OCI-LY3 (cell line): Measurements from ENCODE around the gene NIPAL3.
A peak's percentile ranks its signal among the peaks of the same experiment; 100 is the strongest.

Experiments used
- H2AFZ ChIP-seq: fragments of 200-600, 300-600 bp; shearing (Covaris generic); 2 replicates; pipeline ENCODE4 v1.6.0; 2014; ENCODE audit warnings: antibody characterized with exemption, low read depth, low read length
- H3K27ac ChIP-seq: fragments of 200-600, 300-600 bp; sonication (generic); 2 replicates; pipeline ENCODE4 v1.5.1; 2014; ENCODE audit warnings: mild to moderate bottlenecking, low read length, moderate library complexity, mixed read lengths
- H3K27me3 ChIP-seq: fragments of 200-600, 300-600 bp; sonication (generic); 2 replicates; pipeline ENCODE4 v1.6.1; 2014; ENCODE audit warnings: low read depth, low read length, mixed read lengths
- H3K36me3 ChIP-seq: fragments of 200-600, 300-600 bp; sonication (generic); replicated peaks from 2 replicates; pipeline ENCODE3; 2014; ENCODE audit warnings: low read depth, low read length, mixed read lengths
- H3K4me1 ChIP-seq: fragments of 300-600, 200-600 bp; sonication (generic); 2 replicates; pipeline ENCODE4 v1.6.1; 2014; ENCODE audit warnings: low read length, mixed read lengths
- H3K4me2 ChIP-seq: fragments of 200-600, 300-600 bp; sonication (generic); 2 replicates; pipeline ENCODE4 v1.6.1; 2014; ENCODE audit warnings: low read length, mixed read lengths
- H3K4me3 ChIP-seq: fragments of 300-600, 200-600 bp; sonication (generic); 2 replicates; pipeline ENCODE4 v1.5.1; 2014; ENCODE audit warnings: antibody characterized with exemption, mild to moderate bottlenecking, low read length, moderate library complexity
- H3K79me2 ChIP-seq: fragments of 300-600, 200-600 bp; shearing (Covaris generic); 2 replicates; pipeline ENCODE4 v1.6.1; 2014; ENCODE audit warnings: mild to moderate bottlenecking, low read length, mixed read lengths
- H3K9ac ChIP-seq: fragments of 300-600, 200-600 bp; shearing (Covaris generic); 2 replicates; pipeline ENCODE4 v1.6.0; 2014; ENCODE audit warnings: mild to moderate bottlenecking, low read length, moderate library complexity
- H3K9me3 ChIP-seq: fragments of 200-600, 300-600 bp; shearing (Covaris generic); 2 replicates; pipeline ENCODE4 v1.6.1; 2014; ENCODE audit warnings: low read length, mixed read lengths; ENCODE audit not compliant: insufficient read depth
- H4K20me1 ChIP-seq: fragments of 200-600, 300-600 bp; sonication (generic); 2 replicates; pipeline ENCODE4 v1.6.1; 2016; ENCODE audit warnings: low read length, mixed read lengths; ENCODE audit not compliant: insufficient read depth
- EZH2phosphoT487 ChIP-seq: fragments of 200-600 bp; shearing (Covaris generic); IDR thresholded peaks from 2 replicates; pipeline ENCODE4 v1.6.1; 2018; ENCODE audit warnings: antibody characterized with exemption, mixed run types, low read depth
- TF ChIP-seq, protein P1 (sequence below): fragments of 200-600, 300-600 bp; sonication (generic); IDR thresholded peaks from 2 replicates; pipeline ENCODE4 v1.5.1; 2014; ENCODE audit warnings: antibody characterized with exemption, low read length, low read depth

NIPAL3 gene

DNA sequence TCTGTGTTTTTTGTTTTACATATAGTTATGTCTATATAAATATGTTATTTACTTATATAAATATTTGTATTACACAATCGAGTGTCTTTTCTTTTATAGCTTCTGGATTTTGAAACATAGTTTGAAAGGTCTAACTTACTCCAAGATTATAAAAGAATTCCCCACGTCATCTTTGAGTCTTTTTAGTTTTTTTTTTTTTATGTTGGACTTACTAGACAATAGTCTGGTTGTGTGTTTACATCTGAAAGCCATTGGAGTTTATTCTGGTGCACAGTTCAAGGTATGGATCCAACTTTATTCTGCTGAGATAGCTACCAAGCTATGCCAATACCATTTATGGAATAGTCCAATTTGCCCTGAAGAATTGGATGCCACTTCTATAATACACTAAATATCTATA is 61.0 kb downstream of the NIPAL3 start:
- no peak overlapping the region for H3K9ac ChIP-seq
- H3K27me3 ChIP-seq: no peaks in the 10 kb centered on the region
- H4K20me1 ChIP-seq: no peaks in the 10 kb centered on the region
- no peak overlapping the region for H3K4me3 ChIP-seq
- H3K36me3 ChIP-seq: no peaks in the 10 kb centered on the region
- H3K9me3 ChIP-seq: no peaks in the 10 kb centered on the region
- no peak overlapping the region for H3K4me2 ChIP-seq
- no peaks in the 10 kb centered on the region for H3K79me2 ChIP-seq
- peaks cover 18% of the 10 kb centered on the region for H3K4me1 ChIP-seq
- TF ChIP-seq, protein P1, sequence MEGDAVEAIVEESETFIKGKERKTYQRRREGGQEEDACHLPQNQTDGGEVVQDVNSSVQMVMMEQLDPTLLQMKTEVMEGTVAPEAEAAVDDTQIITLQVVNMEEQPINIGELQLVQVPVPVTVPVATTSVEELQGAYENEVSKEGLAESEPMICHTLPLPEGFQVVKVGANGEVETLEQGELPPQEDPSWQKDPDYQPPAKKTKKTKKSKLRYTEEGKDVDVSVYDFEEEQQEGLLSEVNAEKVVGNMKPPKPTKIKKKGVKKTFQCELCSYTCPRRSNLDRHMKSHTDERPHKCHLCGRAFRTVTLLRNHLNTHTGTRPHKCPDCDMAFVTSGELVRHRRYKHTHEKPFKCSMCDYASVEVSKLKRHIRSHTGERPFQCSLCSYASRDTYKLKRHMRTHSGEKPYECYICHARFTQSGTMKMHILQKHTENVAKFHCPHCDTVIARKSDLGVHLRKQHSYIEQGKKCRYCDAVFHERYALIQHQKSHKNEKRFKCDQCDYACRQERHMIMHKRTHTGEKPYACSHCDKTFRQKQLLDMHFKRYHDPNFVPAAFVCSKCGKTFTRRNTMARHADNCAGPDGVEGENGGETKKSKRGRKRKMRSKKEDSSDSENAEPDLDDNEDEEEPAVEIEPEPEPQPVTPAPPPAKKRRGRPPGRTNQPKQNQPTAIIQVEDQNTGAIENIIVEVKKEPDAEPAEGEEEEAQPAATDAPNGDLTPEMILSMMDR: no peak
- TF ChIP-seq EZH2phosphoT487: no peak
- no peak overlapping the region for H2AFZ ChIP-seq
- no peak overlapping the region for H3K27ac ChIP-seq

DNA sequence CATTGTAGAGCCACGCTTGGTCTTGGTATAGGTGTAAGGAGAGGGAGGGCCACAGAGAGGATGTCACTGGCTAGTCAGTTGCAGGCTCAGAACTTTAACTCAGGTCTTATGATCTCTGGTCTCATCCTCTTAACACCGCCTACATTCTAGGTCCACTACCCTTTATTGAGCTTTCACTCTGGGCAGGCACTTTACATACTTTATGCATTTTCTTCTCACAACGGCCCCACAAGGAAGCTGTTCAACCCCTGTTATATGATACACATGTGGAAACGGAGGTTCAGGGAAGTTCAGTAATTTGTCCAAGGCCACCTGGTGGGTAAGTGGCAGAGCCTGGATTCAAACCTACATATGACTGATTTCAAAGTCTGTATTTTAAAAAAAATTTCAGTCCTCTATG is 61.7 kb downstream of the NIPAL3 start:
- TF ChIP-seq, protein P1: no peak
- no peak for TF ChIP-seq EZH2phosphoT487
- no peak overlapping the region for H3K9ac ChIP-seq
- no peaks in the 10 kb centered on the region for H3K79me2 ChIP-seq
- no peaks in the 10 kb centered on the region for H3K27me3 ChIP-seq
- H3K9me3 ChIP-seq: no peaks in the 10 kb centered on the region
- no peaks in the 10 kb centered on the region for H4K20me1 ChIP-seq
- no peak overlapping the region for H3K4me3 ChIP-seq
- peaks cover 25% of the 10 kb centered on the region for H3K4me1 ChIP-seq
- no peaks in the 10 kb centered on the region for H3K36me3 ChIP-seq
- H2AFZ ChIP-seq: no peak overlapping the region
- no peak overlapping the region for H3K27ac ChIP-seq
- no peak overlapping the region for H3K4me2 ChIP-seq

DNA sequence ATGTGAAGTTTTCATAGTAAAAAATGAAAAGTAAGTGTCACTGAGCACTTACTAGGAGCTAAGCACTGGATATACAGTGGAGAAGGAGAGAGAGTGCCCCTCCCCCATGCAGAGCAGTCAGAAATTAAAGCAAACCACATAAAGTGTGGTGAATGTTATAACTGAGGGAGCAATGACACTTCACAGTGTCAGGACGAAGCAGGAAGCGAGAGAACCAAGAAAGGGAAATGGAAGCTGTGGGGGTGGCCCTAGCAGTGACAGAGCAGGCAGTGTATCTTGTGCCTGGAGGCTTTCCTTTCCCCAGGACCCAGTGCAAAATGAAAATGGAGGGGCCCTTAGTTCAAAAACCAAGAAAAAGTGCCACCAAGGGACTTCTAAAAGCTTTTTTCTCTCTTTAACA is 65.5 kb downstream of the NIPAL3 start:
- TF ChIP-seq, protein P1: no peak
- no peak for TF ChIP-seq EZH2phosphoT487
- Histone ChIP-seq H2AFZ (0 out of 2 replicates have a peak overlapping the region, but pooled peaks have one; percentile 52), H3K36me3 (no peaks in the 10 kb centered on the region), H3K79me2 (no peaks in the 10 kb centered on the region), H3K9me3 (no peaks in the 10 kb centered on the region), H3K4me1 (peaks cover 50% of the 10 kb centered on the region), H4K20me1 (no peaks in the 10 kb centered on the region), H3K9ac (peak overlapping the region; percentile 62), H3K4me3 (peak overlapping the region; percentile 45; the same call in 1 of the 2 replicates), H3K27ac (peak overlapping the region; percentile 94), H3K27me3 (no peaks in the 10 kb centered on the region), H3K4me2 (peak overlapping the region; percentile 68)

DNA sequence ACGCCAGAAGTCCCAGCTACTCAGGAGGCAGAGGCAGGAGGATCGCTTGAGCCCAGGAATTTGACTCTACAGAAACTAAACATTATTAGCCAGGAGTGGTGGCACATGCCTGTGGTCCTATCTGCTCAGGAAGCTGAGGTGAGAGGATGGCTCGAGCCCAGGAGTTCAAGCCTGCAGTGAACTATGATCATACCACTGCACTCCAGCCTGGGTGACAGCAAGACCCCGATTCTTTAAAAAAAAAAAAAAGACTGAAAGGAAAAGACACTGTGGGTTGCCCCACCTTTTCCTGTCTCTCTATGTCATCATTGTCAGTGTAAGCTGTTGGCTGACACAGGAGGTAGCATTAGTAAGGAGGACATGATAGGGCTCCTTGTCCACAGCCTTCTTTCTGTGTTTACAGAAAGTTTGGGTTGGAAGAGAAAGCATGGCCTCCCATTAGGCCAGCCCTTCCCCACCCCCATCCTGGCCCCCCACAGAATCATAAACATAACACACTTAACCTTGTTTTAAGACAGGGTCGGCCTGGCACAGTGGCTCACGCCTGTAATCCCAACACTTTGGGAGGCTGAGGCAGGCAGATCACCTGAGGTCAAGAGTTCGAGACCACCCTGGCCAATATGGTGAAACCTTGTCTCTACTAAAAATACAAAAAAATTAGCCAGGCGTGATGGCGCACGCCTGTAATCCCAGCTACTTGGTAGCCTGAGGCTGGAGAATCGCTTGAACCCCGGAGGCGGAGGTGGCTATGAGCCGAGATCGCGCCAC is 66.4 kb downstream of the NIPAL3 start:
- Histone ChIP-seq H4K20me1 (no peaks in the 10 kb centered on the region), H3K36me3 (no peaks in the 10 kb centered on the region), H3K9me3 (no peaks in the 10 kb centered on the region), H3K27me3 (no peaks in the 10 kb centered on the region), H3K4me3 (peak overlapping the region; percentile 45), H3K79me2 (no peaks in the 10 kb centered on the region), H3K4me1 (peaks cover 50% of the 10 kb centered on the region), H3K9ac (peak overlapping the region; percentile 62), H3K4me2 (peak overlapping the region; percentile 68), H3K27ac (peak overlapping the region; percentile 94), H2AFZ (peak overlapping the region; percentile 52)
- TF ChIP-seq EZH2phosphoT487: no peak
- TF ChIP-seq, protein P1: no peak
